Germinal center (tissue), 1 donor: ENCODE measurements around the gene RXRG.

ENCODE experiments used
- DNase-seq: peaks from one replicate; pipeline ENCODE4 v3.0.0; 2012; ENCODE audit warnings: mixed read lengths, low spot score

RXRG gene

DNA sequence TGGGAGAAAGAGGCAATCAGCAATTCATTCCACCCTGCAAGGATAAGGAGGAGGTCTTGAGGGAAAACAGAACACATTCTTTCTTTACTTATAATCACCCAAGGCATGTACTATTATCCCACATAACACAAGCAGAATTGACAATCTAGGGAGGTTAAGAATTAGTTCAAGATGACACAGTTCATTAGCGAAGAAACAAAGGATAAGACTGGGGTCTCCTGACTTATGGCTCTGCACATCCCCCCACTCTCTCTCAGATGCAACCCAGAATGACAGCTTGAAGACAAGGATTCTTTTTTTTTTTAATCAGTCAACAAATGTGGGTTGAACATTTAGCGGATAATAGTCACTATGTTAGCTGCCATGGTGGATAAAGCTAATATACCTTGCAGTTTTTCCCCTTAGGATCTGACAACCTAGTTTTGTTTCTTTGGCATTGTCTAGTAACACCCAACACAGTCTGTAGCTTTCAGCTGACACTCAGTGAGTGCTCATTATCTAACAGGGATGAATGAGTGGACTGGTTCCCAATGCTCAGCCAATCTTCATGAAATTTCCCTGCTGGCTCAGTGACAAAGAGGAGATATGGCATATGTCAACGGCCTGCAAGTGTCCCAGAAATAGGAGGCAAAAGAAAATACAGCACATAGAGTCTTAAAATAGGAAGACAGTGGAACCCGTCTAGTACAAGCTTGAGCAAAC lies 35.1 kb downstream of the RXRG start:
- no peak for DNase-seq

DNA sequence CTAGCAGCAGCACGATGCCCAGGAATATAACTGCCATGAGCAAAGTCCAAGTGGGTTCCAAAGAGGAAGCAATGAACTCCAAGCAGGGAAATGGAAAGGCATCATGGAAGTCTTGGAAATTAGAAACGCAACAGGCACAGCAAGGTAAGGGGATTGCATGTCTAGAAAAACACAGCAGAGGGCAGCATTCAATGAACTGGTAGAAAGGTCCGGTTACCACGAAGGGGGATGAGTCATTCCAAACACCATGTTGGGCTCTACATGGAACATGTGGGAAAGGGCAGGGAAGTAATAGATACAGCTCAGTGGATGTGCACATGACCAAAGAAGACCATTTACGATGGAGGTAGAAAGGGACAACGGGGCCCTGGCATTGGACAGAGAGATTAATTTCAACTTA lies 36.4 kb downstream of the RXRG start:
- no peak for DNase-seq

DNA sequence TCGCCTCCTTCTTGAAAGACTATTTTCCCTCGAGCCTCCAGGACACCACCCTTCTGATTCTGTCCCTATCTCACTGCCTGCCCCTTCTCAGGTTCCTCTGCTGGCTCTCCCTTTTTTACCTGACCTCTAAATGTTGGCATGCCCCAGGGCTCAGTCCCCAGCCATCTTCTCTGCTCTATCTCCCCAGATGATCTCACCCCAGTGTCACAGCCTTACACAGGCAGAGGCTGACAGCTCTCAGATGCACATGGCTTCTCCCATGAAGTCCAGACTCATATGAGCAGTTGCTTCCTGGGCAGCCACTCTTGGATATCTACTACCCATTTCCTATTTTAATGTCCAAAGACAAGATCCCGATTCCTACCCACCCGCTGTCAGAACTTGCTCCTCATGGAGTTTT lies 37.5 kb downstream of the RXRG start:
- DNase-seq, result no peak

DNA sequence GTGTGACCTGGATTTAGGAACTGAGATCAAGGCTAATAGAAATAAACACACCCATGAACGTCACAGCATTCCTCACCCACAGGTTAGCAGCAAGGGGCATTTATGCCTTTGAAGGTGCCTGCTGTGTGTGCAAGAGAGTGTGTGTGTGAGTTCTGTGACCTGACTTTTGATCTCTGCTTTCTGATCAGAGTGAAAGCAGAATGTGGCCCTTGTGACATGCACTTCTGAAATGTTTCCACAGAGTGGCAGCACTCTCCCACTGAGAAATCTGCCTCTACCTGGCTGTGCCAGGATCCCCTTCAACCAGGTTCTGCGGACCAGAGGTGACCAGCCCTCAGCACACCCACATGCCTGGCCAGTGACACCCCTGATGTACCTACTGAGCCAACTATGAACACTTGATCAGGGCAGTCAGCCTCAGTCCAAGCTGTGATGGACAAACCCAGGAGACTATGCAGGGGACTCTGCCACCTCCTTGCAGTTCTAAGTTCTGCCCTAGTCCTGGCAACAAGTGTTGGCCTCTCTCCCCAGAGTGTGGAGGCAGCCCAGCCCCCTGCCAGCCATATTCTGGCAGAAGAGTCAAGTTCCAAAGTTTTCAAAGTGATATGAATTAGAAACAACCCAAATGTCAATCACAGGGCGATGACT lies 41.0 kb downstream of the RXRG start:
- peak; percentile 9 for DNase-seq

DNA sequence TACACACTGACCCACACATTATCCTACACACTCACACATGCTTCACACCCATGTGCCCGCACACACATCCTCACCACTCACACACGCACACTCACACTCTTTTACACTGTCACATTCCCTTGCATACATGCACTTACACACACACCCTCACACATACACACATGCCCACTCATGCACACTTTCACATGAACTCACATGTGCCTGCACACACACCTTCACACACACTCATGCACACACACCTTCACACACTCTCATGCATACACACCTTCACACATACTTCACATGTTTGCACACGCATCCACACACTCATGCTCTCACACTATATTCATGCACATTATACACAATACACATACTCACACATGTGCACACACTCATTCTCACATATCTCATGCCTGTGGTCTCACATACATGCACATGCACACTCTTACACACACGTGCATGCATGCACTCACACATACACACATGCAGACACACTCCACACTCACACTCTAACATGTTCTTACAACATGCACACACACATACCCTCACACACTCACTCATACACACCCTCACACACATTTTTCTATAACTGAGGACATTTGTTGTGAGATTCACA lies 42.3 kb downstream of the RXRG start:
- no peak for DNase-seq

DNA sequence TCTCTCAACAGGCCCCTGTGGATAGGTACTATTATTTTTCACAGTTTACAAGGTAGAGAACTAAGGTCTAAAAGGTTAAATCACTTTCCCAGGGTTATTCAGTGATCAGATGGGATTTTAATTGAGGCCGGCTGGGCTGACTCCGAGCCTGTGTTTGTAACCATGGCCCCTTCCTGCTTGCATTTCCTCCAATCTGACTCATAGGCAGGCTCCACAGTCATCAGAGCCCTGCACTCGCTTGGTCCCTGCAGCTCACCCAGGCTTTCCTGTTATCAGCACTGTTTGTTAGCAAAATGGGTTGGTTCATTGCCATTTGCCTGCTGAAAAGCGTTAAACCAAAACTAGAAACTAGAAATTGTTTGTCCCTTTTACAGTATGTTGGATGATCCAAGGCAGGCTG lies 47.0 kb downstream of the RXRG start:
- DNase-seq, result no peak

DNA sequence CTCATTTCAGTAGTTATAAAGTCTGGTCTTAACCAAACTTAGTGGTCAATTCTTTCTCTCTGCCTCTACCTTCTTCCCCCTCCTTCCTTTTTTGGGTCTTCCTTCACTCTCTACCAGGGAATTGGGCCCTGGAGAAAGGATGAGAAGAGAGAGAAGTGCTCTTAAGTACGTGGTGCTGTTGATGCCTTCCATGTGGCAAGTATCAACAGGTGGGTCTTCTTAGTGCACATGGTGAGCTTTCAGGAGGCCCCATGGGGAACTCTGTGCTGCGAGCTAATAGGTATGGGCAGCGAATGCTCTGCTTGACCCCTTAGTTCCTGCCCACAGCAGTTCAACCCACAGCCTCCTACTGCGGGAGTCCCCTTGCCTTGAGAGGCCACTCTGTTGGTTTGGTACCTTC lies 49.0 kb downstream of the RXRG start:
- no peak for DNase-seq

DNA sequence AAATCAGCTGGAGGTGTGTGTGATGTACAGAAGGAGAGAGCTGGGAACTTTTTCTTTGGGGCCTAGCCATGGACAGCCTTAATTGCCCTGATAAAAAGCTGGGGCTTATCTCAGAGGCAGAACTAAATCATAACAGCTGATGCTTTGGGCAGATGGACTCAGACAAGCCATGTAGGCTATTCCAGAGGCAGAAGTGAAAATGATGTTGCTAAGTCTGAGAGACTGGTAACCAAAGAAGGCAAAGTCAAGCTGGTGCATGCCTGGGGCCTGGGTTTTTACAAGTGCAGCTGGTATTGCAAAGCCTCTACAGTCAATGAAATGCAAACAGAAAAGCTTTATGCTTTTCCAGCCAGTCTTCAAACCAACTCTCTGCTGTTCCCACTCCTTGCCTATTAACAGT lies 49.4 kb downstream of the RXRG start:
- DNase-seq, result no peak

DNA sequence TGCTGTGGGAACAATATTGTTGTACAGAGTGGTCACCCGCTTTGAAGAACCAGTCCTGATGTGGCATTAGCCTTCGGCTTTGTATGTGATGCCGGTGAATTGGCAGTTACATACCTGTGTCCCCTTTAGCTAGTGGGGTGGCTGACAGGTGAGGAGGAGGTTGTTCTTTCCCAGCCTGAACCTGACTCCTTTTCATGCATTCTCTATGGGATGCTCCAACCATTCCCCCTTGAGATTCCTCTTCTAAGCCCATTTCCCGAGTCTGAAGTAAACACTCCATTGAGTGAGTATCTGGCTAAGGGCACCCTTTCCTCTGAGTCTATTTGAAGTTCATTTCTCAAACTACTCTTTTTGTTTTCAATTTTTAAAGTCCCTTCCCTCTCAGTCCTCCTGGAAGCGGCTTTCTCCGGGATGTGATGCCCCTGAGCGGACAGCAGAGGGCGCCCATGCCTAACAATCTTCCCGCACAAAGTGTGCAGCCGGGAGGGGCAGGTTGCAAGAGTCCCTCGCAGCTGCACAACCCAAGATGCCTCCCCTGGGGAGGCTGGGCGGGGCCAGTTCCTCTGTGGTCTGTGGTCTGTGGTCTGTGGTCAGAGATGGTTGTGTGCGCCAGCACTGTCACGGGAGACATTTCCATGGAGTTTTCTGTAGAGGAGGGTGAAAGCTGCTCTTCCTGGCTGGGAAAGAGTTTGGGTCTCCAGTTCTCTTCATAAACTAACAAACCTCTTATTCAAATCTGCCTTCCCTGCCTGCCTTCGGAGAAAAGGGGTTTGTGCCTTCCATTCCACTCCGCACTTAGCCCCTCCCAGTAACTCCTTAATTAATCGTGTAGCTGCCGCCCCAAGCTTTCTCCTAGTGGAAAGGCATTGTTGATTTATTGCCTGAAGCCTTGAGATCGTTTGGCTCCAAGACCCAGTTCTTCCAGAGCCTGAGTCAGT lies 52.0 kb downstream of the RXRG start:
- peak; percentile 86 for DNase-seq

DNA sequence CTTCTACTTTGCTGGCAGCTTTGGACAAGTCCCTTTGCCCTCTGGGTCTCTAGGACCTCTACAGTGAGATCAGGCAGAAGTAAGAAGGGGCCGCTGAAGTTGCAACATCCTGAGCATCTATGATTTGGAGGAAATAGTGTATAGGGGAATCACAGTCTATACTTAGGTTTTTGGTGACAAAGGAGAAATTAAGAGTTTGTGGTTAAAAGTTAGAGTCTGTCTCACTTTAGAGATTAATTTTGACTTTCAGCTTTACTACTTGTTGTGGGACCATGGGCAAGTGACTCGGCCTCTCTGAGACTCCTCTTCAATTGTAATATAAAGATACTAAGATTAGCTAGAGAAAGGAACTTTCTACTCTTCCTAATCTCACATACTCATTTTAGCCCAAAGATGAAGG lies 55.3 kb downstream of the RXRG start:
- DNase-seq, result no peak

DNA sequence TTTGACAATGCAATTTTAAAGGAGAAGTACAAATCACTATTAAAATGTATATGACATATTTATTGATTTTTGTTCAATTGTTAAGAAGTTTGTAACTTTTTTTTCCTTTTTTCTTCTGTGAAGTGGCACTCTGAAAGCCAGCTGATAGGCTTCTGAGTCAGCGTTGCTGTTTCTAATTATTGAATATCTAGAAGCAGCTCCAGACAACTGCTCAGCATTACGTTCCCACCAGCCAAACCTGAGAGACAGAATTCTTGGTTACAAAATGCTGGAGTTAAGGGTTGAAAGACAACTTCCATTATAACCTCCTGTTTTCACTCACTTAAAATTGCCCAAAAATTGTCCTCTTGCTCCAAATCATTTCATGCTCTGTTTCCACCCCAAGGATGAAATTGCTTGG lies 57.0 kb downstream of the RXRG start:
- DNase-seq, result no peak

DNA sequence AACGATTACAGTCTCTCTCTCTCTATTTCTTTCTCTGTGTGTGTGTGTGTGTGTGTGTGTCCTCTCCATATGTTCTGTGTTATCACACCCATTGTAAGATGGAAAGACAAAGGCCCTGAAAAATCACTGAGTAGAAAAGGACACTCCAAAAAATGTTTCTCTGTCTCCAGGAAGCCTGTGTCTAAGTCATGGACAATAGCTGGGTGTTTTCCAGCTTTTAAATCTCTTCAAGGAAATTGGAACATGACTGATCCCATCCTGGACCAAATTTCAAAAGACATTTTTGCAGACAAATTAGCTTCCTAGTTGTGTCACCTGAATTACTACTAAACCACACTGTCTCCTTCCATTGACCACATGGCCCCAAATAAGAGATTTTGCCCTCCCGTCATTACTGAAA lies 57.4 kb downstream of the RXRG start:
- no peak for DNase-seq

DNA sequence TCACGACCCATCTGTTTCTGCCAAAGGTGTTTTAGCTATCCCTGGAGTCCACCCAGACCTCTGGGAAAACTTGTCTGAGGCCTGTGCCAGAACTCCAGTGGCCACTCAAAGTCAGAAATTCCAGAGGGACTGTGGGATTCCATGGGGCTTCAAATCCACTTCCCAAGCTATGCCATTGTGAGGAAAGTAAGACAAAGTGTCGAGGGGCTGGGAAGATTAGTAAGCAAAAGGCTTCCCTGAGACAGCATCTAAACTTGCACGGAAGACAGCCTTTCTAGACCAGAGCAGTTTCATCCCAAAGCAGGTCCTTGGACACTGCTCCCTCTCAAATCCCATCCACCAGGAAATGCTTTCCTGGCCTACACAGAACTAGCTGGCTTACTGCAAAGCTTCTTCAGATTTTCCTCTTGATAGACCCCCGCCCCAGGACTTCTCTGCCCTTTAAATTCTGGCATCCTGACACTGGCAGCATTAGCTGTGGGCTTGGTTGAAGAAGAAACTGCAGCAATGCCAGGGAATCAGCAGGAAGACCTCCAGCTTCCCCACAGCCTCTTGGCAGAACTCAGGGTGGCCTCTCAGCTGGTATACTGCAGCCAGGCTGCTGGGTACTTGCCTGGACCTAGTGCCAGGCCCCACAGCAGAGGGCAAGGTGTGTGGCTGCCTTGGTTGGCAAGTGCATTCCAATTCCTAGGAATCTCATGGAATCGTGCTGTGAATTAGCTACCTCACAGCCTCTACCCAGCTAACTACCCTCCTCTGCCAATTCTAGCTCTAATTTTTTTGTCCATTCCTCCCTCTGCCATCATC lies 61.1 kb downstream of the RXRG start:
- DNase-seq, result no peak

DNA sequence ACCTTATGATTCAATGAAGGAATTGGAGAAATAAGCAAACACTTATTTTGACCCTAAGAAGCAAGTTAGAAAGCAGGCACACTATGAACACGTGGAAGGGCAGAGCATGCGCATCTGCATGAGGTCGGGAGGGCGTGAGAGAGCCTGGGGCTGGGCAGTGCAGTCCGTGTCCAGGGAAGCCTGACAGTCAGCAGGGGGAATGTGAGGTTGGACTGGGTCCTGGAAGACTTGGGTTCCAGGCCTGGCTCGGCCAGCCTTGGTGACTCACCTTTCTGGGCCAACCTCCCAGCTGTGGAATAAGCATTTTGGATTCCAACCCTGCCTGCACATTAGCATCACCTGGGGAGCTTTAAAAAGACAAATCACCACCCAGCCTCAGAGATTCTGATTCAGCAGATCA lies 61.9 kb downstream of the RXRG start:
- no peak for DNase-seq

DNA sequence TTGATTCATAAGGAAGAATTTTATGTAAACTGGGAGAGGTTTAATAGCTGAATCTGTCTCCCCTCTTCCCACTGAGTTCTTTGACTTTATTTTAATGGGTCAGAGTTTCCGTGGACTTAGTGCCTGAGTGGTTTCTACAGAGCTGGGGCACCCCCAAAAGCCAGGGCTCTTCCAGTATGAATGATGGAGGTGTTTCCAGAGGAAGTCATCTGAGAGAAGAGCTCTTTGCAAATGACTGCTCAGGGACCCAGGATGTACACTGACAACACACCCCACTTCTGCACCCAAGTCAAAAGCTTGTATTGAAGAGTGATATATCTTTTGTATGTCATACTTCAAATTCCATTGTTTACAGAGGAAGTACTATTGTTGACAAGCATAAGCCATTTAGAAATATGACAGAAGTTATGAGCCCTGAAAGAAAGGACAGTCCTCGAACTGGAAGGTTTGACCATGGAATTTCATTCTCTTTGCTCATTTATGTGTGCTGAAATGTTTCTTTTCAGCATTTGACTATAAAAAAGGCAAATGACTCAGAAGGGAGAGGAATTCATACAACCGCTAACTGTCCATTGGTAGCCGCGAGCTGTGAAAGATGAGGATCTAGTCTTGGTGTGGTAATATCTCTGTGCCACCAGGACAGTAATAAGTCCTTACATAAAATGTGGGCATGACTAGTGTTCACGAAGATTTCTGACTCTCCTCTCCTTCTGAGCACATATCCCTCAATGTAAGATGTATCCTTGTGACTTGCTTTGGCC lies 63.0 kb downstream of the RXRG start:
- no peak for DNase-seq

DNA sequence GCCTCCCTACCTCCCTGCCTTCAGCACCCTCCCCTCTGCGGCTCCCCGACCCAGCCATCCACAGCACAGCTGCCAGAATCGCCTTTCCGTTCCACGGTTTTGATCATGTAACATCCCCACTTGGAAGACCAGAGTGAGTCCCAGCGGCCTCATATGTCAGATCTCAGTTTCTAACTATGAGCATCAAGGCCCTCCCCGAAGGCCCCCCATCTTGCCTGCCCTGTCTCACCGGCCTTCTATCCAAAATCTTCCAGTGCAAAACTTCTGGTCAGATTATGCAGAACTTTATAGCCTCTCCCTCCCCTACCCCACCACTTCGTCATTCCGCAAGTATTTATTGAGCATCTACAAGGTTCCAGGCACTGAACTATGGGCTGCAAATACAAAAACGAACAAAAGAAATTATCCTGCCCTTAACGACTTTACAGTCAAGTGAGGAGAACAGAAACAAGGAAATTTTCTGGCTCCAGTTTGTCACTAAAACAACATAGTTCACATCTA lies 68.1 kb downstream of the RXRG start:
- DNase-seq, result no peak

DNA sequence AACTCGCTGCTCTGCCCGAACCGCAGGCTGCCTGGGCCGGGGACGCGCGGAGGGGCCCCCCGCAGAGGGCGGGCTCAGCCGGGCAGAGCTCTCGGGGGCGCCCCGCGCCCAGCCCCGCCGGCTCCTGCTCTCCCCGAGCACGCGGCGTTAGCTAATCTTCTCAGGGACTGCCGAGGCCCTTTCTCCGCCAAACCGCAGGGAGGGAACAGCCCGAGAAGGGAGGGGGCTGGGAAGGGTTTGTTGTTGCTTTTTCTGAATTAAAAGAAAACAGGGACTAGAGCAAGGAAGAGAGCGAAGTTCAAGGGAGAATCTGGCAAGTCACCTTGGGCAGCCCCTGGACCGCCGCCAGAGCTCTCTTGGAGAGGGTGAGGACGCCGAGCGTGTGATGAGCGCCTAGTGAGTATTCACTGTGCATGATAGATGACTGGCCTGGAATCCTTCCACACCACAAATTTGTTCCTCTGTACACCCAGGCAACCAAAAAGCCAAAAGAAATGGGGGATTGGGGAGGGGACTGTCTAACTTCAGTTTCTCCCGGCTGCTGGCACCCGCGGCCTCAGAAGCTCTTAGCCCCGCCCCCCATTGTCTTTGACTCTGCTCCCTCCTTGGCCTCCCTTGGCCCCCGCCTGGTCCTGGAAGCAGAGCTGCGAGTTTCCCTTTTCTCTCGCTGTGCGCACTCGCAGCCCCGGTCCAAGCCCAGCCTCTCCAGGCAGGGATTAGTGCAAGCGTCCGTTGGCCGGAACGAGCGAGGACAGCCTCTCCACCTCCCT lies 68.7 kb downstream of the RXRG start:
- no peak for DNase-seq

DNA sequence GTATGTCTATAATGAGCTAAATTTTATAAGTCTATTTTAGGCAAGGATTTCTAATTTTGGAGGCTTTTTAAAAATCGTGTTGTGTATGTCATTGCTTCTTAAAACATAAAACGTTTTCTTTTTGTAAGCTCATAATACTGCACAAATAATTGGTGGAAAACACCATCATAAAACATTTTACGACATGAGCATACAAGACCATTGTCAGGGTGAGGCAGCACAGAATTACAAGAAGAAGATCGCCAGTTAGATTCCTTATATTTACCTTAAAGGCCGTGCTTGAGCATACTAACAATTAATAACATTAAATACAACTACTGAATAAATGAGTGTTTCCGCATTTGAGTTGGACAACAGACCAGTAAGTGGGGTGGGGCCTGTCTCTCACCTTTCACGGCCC lies 69.3 kb downstream of the RXRG start:
- no peak for DNase-seq

DNA sequence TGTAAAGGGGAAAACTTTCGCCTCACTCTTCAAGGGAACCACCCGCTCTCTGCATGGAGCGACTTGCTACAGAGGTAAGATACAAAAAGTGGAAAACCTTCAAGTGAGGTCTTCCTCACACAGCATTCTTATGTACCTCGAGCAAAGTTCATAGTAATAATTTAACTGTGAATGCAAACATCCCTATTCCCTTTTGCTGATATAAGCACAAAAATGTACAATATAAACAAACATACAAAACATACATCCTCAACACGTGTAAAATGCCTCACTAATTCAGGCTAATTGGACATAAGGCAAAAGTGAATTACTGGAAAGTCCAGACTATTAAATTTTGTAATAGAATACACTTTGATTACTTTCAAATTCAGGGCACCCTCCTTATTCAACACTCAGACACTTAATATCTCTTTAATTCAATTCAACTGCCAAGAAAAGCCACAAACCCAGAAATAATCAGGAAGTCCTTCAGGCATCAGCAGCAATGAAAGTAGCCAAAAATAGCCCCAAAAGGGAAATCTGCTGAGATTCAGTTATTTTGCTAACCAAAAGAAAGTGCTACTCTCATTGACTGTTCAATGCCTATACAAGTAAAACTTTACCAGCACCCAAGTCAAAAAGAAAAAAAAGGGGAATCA lies 73.2 kb downstream of the RXRG start:
- DNase-seq, result no peak
